ENCODE data around the gene ACSS1.

DNA sequence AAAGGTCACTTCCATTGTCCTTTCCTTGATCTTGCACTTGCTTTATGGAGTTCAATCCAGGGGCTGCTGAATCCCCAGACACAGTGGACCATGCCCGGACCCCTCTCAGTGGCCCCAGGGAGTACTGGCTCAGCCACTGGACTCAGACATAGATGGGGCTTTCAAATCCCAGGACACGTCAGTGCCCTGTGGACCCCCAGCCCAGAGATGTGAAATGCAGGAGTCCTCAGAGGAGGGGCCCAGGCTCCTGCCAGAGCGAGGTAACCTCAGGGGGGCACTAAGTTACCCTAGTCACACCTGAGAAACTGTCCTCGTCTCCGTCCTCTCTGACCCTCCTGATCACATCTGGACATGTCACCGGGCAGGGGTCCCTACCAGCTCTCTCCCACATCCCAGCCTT is 46.7 kb downstream of the ACSS1 start:
- TF ChIP-seq POLR2AphosphoS5 (IDR thresholded peaks at IDR 0.05; ENCODE audit: low read depth) = no peak
- TF ChIP-seq, protein P1, sequence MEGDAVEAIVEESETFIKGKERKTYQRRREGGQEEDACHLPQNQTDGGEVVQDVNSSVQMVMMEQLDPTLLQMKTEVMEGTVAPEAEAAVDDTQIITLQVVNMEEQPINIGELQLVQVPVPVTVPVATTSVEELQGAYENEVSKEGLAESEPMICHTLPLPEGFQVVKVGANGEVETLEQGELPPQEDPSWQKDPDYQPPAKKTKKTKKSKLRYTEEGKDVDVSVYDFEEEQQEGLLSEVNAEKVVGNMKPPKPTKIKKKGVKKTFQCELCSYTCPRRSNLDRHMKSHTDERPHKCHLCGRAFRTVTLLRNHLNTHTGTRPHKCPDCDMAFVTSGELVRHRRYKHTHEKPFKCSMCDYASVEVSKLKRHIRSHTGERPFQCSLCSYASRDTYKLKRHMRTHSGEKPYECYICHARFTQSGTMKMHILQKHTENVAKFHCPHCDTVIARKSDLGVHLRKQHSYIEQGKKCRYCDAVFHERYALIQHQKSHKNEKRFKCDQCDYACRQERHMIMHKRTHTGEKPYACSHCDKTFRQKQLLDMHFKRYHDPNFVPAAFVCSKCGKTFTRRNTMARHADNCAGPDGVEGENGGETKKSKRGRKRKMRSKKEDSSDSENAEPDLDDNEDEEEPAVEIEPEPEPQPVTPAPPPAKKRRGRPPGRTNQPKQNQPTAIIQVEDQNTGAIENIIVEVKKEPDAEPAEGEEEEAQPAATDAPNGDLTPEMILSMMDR (IDR thresholded peaks at IDR 0.05; ENCODE audit: insufficient read depth, low read length) = no peak
